ENCODE data around the gene UBE3C.

- TF ChIP-seq CTCF (IDR thresholded peaks at IDR 0.05; ENCODE audit: low read depth, low read length, poor library complexity, severe bottlenecking) (no peak), EZH2phosphoT487 (IDR thresholded peaks at IDR 0.05; ENCODE audit: borderline replicate concordance, low read length) (no peak)
Observed at GRCh38 chr7:157299613-157300368, 161.1 kb downstream of the UBE3C start.

All from DOHH2 (cell line).